ENCODE data around the gene FIG4. TPM values are rescaled to one million over a fixed set of nuclear protein-coding genes. Genes with fewer than 3 reads are reported as not detected.

Gene FIG4
- total RNA-seq, 4 donors from 2014 or later: 4.1 to 35.5 (median 17.4) TPM

DNA sequence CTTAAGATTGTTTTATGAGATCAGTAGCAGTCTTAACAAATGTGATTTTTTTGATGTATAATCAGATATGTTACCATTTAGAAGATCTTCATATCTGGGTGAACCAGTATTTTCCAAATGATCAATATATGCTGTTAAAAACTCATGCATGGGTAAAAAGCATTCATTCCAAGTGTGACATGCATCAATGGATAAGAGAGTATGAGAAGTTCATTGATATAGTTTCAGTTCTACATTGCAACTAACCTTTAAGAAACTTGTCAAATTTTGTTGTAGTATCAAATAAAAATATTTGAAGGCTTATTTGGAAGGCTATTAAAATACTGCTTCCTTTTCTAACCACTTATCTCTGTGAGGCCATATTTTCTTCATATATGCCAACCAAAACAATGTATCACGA, 117.7 kb downstream of the FIG4 start:
- Histone ChIP-seq H3K27ac (no peak overlapping the region), H3K9me3 (no peaks in the 10 kb centered on the region), H3K4me1 (no peaks in the 10 kb centered on the region), H3K4me3 (no peak overlapping the region), H3K27me3 (no peaks in the 10 kb centered on the region), H3K36me3 (no peaks in the 10 kb centered on the region)
- TF ChIP-seq POLR2A (IDR thresholded peaks at IDR 0.05) (no peak), CTCF (IDR thresholded peaks at IDR 0.05) (no peak)
- no peak for DNase-seq
- intact Hi-C loops (cut with DNase I; ENCODE audit: low total_unique reads): no loop called here

- H3K9me3 ChIP-seq: no peaks in the 10 kb centered on the region
- DNase-seq: no peak
- H3K27me3 ChIP-seq: no peaks in the 10 kb centered on the region
- no peak overlapping the region for H3K4me3 ChIP-seq
- H3K27ac ChIP-seq: no peak overlapping the region
- intact Hi-C loops (cut with DNase I; ENCODE audit: low total_unique reads): no loop called here
- H3K4me1 ChIP-seq: no peaks in the 10 kb centered on the region
- no peaks in the 10 kb centered on the region for H3K36me3 ChIP-seq
- TF ChIP-seq POLR2A (IDR thresholded peaks at IDR 0.05) (no peak), CTCF (IDR thresholded peaks at IDR 0.05) (no peak)
These were observed 124.0 kb downstream of the FIG4 start for GRCh38 chr6:109815054-109815453.

DNA sequence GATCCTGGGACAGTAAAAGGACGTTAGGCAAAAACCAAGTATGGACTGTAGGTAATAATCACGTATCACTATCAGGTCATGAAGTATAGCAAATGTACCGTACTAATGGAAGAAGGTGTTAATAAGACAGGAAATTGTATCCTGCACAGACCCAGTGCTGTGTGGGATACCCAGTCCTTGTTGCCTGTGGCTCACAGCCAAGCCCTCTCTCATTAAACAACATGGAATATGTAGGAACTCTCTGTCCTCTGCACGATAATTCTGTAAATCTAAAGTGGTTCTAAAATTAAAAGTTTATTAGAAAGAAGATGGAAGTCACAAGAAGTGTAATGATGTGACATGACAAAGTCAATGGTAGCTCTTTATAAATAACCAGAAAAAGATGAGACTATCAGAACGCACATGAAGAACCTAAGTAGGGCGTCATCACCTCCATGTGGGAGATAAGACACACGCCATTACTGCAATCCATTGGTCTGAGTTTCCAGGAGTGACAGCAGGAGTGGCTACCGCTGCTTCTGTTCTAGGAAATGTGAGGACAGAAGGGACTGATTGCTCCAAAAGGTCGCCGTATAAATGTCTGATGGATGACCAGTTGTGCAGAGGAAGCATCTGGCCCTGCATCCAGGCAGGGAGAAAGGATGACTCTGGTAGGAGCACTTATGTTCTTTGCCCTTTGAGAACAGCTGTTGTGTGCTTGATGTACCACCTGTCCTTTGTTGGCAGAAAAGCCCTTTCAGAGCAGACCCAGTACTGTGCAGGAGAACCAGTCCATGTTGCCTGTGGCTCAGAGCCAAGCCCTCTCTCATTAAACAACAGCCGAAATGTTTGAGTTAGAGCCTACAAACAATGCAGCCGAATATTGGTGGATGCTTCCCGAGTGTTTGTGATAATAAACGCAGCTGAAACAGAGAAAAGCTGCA, 125.6 kb downstream of the FIG4 start:
- intact Hi-C loops (cut with DNase I; ENCODE audit: low total_unique reads): no loop called here
- Histone ChIP-seq H3K27ac (no peak overlapping the region), H3K4me1 (no peaks in the 10 kb centered on the region), H3K27me3 (no peaks in the 10 kb centered on the region), H3K36me3 (no peaks in the 10 kb centered on the region), H3K9me3 (no peaks in the 10 kb centered on the region), H3K4me3 (no peak overlapping the region)
- TF ChIP-seq POLR2A (IDR thresholded peaks at IDR 0.05): no peak
- no peak for TF ChIP-seq CTCF (IDR thresholded peaks at IDR 0.05)
- DNase-seq: no peak

DNA sequence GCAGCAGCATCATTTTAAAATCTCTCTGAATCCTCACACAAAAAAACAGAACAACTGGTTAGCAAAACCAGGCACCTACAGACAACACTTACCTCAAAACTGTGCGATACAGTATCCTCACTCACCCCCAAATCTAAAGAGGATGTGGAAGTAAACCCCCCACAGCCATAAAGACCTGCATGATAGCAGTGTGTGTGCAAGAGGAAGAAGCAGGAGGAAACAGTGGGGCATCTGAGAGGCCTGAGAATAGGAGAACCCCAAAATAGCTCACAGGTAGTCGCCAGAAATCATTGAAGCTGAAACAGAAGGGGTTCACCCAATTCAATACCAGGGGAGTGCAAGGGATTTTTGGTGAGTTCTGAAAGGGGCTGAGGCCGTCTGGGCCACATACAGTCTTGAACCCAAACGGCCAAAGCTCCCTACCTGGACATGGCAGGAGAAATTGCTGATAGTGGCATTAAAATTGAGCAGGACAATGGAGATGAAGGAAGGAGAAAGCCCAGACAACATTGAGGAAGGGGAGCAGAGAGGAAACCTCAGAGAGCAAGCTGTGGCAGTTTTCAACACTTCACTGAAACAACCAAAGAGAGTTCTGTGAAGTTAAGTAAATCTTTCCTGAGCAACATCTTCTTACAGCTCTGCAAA, 129.7 kb downstream of the FIG4 start:
- Histone ChIP-seq H3K27ac (no peak overlapping the region), H3K9me3 (no peaks in the 10 kb centered on the region), H3K4me1 (no peaks in the 10 kb centered on the region), H3K4me3 (no peak overlapping the region), H3K27me3 (no peaks in the 10 kb centered on the region), H3K36me3 (no peaks in the 10 kb centered on the region)
- intact Hi-C loops (cut with DNase I; ENCODE audit: low total_unique reads): no loop called here
- DNase-seq: no peak
- no peak for TF ChIP-seq CTCF (IDR thresholded peaks at IDR 0.05)
- TF ChIP-seq POLR2A (IDR thresholded peaks at IDR 0.05): no peak

- Histone ChIP-seq H3K36me3 (no peaks in the 10 kb centered on the region), H3K27ac (no peak overlapping the region), H3K4me3 (no peak overlapping the region), H3K9me3 (no peaks in the 10 kb centered on the region), H3K4me1 (no peaks in the 10 kb centered on the region), H3K27me3 (no peaks in the 10 kb centered on the region)
- TF ChIP-seq CTCF (IDR thresholded peaks at IDR 0.05): no peak
- TF ChIP-seq POLR2A (IDR thresholded peaks at IDR 0.05): no peak
- DNase-seq: no peak
- intact Hi-C loops (cut with DNase I; ENCODE audit: low total_unique reads): no loop called here
These were observed 130.3 kb downstream of the FIG4 start for GRCh38 chr6:109821428-109821827.
